ELF-1 (cell line): Measurements from ENCODE around the gene RBMS3.
"Not testable (repeated sequence)": the region's sequence is repeated elsewhere in the genome, so short reads cannot be mapped to it uniquely, and the experiment has no call there.

Experiments
- DNase-seq: peaks from one replicate; pipeline ENCODE4 v3.0.0-alpha.2; 2016; ENCODE audit warnings: low read depth, low spot score

RBMS3 gene

DNA sequence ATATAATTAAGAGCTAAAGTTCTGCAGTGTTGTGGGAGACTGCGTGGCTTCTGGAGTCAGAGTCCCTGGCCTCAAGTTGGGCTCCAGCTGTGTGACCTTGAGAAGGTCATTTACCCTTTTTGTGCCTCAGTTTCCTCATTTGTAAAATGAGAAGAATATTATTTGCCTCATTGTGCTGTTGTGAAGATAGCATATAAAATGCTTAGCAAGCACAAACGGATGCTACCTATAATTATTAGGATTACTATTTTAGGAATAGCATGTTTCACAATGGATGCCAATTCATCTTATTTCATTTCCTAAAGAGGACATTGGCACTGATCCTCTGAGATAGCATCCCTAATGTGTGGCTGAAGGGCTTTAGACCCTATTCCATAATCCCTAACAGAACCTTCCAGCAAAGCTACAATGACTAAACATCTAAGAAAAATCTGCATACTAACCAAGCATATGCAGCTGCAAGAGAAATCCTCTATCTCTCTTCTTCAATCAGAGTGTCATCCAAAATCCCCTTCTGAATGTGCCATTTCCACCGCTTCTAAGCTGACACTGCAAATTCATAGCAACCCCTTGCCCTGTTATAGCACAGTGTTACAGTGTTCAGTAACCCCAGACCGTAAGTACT lies 148.3 kb downstream of the RBMS3 start:
- peak; percentile 8 for DNase-seq

DNA sequence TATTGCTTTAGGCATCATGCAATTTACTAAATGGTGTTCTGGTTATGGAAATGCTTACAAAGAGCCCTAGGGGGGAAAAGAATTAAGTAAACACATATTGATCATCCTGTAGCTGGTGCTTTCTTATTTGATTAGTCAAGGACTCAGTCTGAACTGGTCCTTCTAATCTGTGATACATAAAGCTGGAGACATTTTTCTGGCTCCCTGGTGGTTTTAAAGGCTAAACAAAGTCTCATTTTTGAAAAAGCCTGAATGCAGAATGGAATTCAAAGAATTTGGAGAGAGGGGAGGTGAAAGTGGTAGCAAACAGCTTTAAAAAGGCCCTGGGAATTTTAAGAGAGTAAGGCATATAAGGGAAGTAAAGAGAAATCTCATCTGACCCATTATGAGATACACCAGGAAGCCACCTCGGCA lies 149.7 kb downstream of the RBMS3 start:
- DNase-seq, result peak; percentile 21

DNA sequence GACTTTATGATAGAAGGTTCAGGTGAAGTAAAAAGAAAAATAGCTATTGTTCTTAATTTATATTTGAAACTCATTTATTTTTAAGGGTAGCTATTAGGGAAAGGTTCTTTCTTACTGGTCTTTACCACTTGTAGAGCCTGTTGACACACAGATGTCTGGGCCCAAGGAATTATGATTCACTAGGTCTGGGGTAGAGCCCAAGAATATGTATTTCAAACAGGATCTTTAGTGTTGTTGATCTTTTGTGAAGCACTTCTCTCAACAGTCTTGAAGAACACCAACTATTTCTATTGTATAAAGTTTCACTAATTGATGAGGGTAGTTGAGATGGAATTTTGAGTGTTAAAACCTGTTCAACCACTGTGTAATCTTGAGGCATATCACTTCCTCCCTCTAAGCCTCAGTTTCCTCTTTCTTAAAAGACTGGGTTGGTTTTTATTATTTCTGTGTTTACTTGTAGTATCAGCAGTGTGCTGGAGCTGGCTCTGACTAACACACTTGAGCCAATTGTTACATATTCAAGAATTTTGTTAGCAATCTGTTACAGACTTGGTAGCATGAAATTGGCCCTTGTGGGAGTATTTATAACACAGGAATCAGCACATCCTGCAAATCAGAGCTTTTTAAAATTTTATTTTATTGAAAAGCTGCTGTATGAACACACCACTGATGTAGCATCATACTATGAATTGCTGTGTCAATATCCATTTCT lies 155.9 kb downstream of the RBMS3 start:
- no peak for DNase-seq

DNA sequence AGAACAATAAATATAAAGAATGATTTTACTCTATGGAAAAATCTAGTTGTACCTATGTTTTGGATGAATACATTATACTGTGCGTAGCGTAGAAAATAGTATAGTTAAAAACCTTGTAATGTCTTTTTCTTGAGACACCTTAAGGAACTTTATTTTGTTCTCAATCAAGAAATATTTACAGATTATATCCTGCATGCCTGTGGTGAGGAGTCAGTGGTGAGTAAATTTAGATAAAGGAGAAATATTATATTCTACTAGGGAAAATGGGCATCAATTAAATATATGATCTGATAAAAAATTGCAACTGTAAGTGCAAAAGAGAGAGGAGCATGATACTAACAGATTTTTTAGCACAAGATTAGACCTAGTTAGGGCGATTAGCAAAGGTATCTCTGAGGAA lies 157.7 kb downstream of the RBMS3 start:
- no peak for DNase-seq

DNA sequence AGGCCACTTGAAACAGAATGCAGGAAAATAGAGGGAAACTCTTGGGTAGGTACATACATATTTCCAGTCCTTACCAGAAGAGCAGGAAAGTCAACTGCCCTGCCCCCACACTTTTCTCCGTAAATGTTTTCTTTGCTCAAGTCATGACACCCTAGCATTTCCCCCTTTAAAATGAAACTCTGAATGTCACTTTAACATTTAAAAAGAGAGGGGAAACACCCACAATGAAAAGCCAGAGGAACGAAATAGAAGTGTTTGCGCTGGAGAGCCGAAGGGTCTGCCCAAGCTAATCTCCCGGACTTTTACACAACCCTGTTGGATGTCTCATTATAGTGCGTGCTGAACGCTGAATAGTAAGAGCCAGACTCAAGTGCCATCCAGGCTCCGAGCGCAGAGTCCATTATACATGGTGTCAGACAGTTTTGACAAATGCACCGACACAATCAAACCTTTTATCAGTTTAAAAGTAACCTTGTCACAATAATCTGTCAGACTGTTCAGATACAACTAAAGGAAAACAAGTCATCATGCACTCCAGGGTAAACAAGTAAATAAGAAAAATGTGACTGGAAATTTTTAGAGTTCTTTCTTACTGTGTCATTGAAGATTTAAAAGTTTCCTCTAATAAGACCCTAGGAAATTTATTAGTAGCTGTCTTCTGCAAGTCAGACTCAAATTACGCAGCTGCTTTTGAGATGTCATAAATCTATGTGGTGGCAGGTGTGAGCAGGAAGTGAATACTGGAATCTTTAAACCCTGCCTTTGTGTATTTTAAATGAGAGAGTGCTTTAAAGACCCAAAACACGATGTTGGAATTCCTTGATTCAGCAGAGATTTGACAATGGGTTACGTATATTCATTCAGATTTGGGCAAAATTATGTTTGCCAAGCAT lies 159.8 kb downstream of the RBMS3 start:
- peak; percentile 51 for DNase-seq

DNA sequence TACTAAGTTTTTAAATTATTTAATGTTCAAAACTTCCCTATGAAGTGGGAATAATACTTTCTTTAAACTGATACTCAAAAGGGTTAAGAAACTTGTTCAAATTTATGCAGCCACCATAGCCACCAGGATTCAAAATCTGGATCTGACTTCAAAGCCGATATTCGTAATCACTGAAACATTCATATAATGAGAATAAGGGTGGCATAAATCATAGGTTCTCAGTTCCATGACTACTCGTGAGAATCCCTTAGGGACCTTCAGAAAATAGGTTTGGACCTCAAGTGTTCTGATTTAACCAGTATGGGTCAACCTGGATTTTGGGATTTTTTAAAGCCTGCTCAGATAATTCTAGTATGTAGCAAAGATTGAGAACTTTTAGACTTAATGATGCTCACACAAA lies 160.6 kb downstream of the RBMS3 start:
- DNase-seq, result no peak

DNA sequence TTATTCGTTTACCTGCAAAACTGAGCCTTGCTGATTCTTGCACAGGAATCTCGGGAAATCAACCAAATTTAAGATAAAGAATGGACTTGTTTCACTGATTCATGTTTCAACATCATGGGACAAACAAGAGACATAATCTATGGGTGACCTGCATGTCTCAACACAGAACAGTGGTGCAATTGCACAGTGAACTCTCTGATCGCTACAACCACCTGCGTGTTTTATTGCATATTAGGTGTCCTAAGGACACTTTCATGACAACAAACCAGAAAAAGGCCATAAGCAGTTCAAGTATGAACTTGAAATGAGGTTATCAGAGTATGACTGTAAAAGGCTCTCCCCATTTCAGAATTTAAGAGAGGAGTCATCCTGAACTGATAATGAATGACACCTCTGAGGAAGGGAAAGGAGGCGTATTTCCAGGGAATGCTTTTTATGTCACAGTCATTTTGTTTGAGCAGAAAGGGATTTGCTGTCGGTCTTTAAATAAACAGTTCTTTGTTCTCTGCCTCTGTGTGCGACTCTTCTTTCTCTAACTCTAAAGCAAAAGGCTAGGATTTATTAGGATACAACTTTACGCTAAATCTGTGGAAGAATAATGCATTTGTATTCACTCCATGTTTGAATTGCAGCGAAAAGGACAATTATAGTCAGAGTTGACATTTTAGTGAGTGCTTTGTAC lies 167.2 kb downstream of the RBMS3 start:
- no peak for DNase-seq

DNA sequence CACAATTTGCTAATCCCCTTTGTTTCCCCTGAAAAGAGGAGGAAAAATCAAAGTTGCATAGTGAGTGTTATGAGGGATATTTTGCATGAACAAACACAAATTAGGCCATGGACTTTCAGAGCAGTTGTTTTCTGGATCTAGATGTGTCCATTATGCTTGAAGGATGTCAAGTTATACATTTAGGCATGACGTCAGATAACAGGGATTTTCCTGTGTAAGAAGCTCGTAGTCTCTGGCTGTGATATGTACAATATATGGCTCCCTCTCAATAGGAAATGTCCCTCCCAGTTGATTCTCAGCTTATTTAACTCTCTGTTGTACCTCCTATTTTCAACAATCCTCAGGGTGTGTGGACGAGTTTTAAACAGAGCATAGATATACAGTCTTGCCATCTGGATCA lies 171.0 kb downstream of the RBMS3 start:
- no peak for DNase-seq

DNA sequence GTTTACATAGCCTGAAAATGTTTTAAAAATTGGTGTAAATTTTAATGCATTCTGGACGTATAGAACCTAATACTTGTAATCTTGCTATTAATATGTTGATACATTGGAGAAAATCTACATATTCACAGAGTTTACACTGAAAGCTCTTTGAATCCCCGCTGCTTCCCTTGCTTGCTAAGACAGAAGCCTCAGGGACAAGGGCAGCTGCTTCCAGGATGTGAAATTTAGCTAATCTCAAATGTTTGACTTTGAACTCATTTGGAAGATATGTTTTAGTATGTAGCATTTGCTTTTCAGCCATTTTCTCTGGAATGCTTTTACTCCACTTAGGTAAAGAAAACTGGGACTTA lies 172.0 kb downstream of the RBMS3 start:
- DNase-seq, result no peak

DNA sequence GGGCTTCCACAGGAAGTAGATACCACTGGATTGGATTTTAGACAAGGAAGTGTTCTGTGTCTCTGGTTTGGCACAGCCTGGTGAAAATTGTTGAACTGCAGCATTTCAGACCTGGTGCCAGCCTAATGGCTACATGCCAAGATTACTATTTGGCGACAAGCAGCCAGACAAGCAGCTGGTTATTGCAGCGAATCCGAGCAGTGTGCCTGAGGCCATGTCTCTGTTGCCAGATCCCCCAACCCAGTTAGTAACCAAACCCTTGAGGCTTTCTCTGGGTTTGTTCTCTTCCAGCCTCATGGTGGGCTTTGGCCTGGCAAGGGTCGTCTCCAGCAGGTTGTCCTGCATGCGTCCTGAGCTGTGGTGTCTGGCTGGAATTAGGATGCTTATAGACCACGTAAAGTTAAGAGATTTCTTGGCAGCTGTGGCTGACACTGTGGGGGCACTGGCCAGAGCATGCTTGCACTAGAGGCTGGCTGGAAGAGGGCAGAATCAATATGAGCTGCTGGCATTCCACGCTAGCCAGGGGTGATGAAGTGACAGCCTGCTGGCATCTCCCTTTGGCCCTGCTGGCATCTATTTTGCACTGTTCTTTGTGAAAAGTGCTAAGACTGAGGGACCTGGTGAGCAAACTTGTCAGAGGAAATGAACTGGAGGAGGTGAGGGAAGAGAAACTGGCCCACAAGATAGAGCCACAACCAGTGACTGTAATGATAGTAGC lies 172.6 kb downstream of the RBMS3 start:
- peak; percentile 56 for DNase-seq

DNA sequence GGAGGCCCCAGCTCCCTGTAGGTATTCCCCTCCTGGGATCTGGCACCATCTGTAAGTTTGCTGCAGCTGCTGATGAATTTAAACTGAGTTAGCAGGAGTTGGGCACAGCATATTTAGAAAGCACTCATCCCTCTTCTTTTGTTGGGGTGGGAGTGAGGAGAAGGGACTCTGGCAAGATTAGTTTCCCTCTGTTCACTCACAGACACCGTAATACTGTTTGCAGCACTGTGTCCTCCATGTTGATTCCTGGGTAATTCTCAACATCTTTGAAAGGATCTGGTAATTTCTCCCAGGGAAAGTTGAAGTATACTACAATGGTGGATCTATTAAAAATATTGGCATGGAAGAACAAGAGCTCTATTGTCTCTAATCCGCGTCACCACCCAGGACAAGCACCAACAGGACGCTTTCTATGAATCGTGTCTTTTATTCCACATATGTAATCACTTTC lies 173.3 kb downstream of the RBMS3 start:
- no peak for DNase-seq

DNA sequence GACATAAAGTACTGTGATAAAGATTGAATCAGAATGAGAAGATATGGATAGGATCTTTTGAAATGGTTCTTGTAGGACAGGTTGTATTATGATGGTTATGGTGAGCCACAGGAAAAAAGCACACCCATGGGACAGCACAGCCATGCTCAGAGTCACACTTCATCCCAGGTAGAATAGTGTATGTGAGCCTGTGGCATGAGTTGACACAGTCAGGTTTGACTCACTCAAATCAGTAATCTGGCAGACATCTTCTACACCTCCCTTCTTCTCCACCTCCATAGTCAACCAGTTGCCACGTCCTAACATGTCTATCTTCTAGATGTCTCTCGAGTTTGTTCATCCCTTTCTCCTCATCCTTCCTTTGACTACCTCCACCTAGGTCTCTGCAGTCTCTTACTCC lies 176.0 kb downstream of the RBMS3 start:
- DNase-seq, result no peak

DNA sequence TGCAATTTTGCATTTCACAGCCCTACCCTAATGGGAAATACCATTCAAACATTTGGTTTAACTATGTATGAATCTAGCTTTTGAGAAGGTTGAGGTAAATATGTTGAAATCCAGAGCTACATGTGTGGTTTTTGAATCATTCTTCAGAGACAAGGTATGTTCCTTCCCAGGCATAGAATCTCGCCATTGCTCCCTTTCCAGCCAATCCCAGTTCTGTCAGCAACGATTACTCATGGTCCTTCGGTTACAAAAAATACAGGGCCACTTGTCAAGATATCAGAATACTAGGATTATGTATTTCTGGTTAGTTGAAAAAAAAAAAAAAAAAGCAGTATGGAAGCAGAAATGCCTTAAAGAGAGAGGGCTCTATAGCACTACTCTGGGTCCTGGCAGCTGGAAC lies 182.4 kb downstream of the RBMS3 start:
- DNase-seq, result no peak

DNA sequence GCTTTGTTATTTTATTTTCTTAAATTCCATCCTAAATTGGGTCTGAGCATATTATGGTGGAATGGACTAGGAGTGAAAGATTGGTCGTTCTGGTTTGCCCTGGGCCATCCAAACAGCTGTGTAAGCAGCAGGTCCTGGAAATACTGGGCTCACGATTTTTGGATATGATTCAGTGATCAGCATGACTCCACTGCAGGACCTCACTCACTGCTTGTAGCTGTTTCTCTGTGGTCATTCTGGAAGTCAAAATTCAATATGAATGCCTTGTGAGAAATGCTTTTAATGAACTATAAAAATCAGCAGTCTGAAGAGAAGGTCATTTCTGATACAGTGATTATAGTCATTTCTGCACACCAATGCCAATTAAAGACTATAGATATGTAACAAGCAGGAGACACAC lies 185.0 kb downstream of the RBMS3 start:
- no peak for DNase-seq

DNA sequence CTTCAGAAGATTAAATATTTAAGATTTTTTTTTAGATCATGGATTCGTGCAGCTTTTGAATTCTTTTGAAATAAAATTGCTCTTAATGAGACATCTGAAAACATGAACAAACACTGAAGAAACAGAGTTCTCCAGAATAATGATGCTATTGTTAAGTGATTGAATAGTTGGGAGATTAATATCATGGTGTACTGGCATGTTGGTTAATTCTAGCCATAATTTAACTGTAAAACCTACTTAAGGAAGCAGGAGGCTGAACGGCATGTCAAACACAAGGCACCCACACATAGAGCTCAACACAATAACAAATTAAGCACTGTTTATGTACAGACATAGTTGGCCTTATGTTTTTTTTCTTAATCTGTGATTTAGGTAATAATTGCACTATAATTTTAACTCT lies 185.6 kb downstream of the RBMS3 start:
- DNase-seq, result no peak

DNA sequence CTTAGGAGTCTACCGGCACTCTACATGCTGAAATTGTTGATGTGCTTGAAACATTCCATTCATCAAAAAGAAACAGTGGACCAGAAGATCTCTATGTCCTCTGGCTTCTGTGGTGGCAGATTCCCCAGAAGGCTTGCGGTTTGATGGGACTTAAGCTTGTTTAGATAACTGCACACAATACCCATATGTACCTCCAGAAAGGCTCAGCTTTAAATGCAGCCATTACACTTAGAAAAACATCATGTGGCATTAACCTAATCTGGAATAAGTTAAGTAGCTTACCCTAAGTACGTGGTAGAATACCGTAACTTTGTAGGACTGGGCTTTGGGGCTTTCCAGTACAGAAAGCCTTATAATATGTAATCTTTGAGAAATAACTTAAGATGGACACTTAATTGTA lies 187.3 kb downstream of the RBMS3 start:
- DNase-seq, result no peak

DNA sequence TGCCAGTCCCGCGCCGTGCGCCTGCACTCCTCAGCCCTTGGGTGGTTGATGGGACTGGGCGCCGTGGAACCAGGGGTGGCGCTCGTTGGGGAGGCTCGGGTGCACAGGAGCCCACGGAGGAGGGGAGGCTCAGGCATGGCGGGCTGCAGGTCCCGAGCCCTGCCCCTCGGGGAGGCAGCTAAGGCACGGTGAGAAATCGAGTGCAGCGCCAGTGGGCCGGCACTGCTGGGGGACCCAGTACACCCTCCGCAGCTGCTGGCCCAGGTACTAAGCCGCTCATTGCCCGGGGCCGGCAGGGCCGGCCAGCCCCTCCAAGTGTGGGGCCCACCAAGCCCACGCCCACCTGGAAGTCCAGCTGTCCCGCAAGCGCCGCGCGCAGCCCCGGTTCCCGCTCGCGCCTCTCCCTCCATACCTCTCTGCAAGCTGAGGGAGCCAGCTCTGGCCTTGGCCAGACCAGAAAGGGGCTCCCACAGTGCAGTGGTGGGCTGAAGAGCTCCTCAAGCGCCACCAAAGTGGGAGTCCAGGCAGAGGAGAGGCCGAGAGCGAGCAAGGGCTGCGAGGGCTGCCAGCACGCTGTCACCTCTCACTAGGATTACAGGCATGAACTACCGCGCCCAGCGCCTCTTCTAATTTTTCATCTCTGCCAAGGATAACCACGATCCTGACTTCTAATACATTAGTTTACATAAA lies 192.8 kb downstream of the RBMS3 start:
- not testable (repeated sequence) for DNase-seq

DNA sequence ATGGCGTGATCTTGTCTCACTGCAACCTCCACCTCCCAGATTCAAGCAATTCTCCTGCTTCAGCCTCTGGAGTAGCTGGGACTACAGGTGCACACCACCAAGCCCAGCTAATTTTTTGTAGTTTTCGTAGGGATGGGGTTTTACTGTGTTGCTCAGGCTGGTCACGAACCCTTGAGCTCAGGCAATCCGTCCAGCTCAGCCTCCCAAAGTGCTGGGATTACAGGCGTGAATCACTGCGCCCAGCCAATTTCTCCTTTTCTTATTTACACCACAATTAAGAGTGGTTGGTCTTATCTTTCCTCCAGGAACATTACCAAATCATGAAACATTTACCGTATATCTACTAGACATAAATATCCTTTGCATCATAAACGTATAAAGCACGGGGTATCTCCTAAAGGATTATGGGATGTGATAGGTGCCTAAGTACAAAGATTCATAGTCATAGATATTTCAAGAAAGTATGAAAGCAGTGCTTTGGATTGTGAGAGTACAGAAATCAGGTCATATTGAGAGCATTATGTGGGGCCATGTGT lies 194.5 kb downstream of the RBMS3 start:
- DNase-seq, result peak; percentile 12

DNA sequence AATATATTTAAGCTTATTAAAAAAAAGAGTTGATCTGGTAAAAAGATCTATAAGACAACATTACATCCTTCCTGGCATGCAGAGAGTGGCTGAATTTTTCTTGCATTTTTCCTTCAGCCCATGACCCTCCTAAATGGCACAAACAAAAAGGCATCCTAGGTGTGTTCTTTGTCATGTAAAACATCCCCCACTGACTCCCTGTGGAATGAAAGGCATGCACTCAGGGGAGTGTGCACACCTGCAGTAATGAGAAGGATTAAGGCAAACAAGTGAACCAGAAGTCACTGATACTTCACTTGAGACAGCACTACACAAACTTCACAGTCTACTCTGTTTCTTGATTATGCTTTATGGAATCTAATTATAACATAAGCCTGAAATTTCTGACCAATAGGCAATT lies 195.0 kb downstream of the RBMS3 start:
- peak; percentile 57 for DNase-seq

DNA sequence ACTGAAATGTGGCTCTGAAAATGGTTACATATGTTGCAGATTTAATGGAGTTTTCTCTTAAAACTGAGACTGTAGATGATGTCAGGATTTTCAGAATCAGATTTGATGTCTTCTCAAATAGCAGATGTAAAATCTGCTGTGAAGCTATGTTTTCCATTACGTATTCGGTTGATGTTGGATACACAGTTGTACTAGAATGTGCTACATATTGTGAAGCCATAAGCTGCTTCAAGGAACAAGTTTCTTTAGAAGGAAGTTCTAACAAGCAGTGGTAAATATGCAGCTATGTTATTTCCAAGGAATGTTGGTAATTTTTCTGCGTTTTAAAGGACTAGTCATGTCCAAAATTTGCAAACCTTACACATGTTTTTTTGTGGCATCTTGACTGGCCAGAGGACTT lies 197.7 kb downstream of the RBMS3 start:
- no peak for DNase-seq

DNA sequence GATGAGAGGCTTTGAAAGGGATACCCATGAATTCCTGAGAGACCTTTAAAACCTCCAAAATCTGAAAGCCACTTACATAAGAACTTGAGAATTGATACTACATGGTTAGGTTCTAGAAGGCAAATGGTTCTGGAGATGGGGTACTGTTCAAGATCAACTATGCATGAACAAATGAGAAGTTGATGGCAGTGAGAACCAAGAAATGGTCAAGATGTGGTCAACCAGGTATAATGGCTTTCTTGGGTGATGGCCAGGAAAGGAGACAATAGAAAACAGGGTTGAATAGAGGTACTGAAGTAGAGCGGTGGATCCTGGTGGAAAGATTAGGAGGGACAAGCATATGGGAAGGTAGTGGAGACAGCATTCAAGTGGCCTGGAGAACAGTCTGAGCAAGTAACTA lies 200.4 kb downstream of the RBMS3 start:
- DNase-seq, result no peak
